HEK293T (cell line): ENCODE results near the gene MOCS3.

Experiments used
- CTCF ChIA-PET: fragments of 350-600 bp; formaldehyde crosslinking; extraction: SDS; loops from one replicate; lab custom pipeline; 2021; ENCODE audit warnings: antibody characterized with exemption, inconsistent platforms; lab: Yijun Ruan, JAX
- POLR2A ChIA-PET: fragments of 350-600 bp; formaldehyde crosslinking; extraction: SDS; loops from one replicate; lab custom pipeline; 2020; ENCODE audit warnings: antibody characterized with exemption, inconsistent platforms; lab: Yijun Ruan, JAX
- DNase-seq: peaks from one replicate; pipeline ENCODE4 v3.0.0; 2012; ENCODE audit warnings: mixed read lengths; ENCODE audit errors: extremely low spot score
- ARNT ChIP-seq: fragments of 450-650 bp; IDR thresholded peaks from 2 replicates; pipeline ENCODE4 v1.6.1; 2017; ENCODE audit warnings: mild to moderate bottlenecking
- BHLHE40 ChIP-seq: fragments of 450-650 bp; IDR thresholded peaks from 2 replicates; pipeline ENCODE4 v1.6.1; 2016; ENCODE audit warnings: mild to moderate bottlenecking, moderate library complexity, borderline replicate concordance
- CTBP1 ChIP-seq: fragments of 450-650 bp; IDR thresholded peaks from 2 replicates; pipeline ENCODE4 v1.6.1; 2016; ENCODE audit warnings: borderline replicate concordance
- ELF4 ChIP-seq: fragments of 450-650 bp; IDR thresholded peaks from 2 replicates; pipeline ENCODE4 v1.6.1; 2017; ENCODE audit warnings: antibody characterized with exemption
- FOXA1 ChIP-seq: fragments of 450-650 bp; IDR thresholded peaks from 2 replicates; pipeline ENCODE4 v1.6.1; 2016; ENCODE audit warnings: mild to moderate bottlenecking
- FOXK2 ChIP-seq: fragments of 450-650 bp; IDR thresholded peaks from 2 replicates; pipeline ENCODE4 v1.6.1; 2016; ENCODE audit warnings: mild to moderate bottlenecking
- FOXM1 ChIP-seq: fragments of 450-650 bp; IDR thresholded peaks from 2 replicates; pipeline ENCODE4 v1.6.1; 2017; ENCODE audit warnings: mild to moderate bottlenecking, borderline replicate concordance
- HDGF ChIP-seq: fragments of 450-650 bp; IDR thresholded peaks from 2 replicates; pipeline ENCODE4 v1.6.1; 2017; ENCODE audit warnings: antibody characterized with exemption, borderline replicate concordance
- L3MBTL2 ChIP-seq: fragments of 450-650 bp; conservative IDR thresholded peaks from 2 replicates; pipeline ENCODE4 v1.6.1; 2016; ENCODE audit warnings: mild to moderate bottlenecking
- LEF1 ChIP-seq: fragments of 450-650 bp; IDR thresholded peaks from 2 replicates; pipeline ENCODE4 v1.6.1; 2017; ENCODE audit warnings: mild to moderate bottlenecking, borderline replicate concordance
- NFRKB ChIP-seq: fragments of 450-650 bp; IDR thresholded peaks from 2 replicates; pipeline ENCODE4 v1.6.1; 2016; ENCODE audit warnings: mild to moderate bottlenecking, moderate library complexity
- PKNOX1 ChIP-seq: fragments of 450-650 bp; IDR thresholded peaks from 2 replicates; pipeline ENCODE4 v1.6.1; 2016
- SP1 ChIP-seq: fragments of 450-650 bp; IDR thresholded peaks from 2 replicates; pipeline ENCODE4 v1.6.1; 2017
- SUZ12 ChIP-seq: fragments of 450-650 bp; IDR thresholded peaks from 2 replicates; pipeline ENCODE4 v1.6.1; 2016; ENCODE audit warnings: mild to moderate bottlenecking
- TARDBP ChIP-seq: fragments of 450-650 bp; IDR thresholded peaks from 2 replicates; pipeline ENCODE4 v1.6.1; 2016
- ZNF384 ChIP-seq: fragments of 450-650 bp; IDR thresholded peaks from 2 replicates; pipeline ENCODE4 v1.6.1; 2016

Gene MOCS3

GRCh38 chr20:50921803-50922501 is 36.7 kb upstream of the MOCS3 start:
- DNase-seq: no peak
- CTCF ChIA-PET: no interaction called here
- POLR2A ChIA-PET: interaction anchor here (1.1 kb wide), 1 partner anchor 10 kb away, joined by 4 read pairs; the partner anchor contains the start of gene ADNP
- no peak for TF ChIP-seq HDGF
- no peak for TF ChIP-seq ARNT
- TF ChIP-seq BHLHE40: no peak
- TF ChIP-seq ZNF384: no peak
- TF ChIP-seq SP1: no peak
- no peak for TF ChIP-seq SUZ12

- no peak for TF ChIP-seq L3MBTL2
- TF ChIP-seq PKNOX1: no peak
- no peak for TF ChIP-seq TARDBP
- no peak for TF ChIP-seq FOXK2
- no peak for TF ChIP-seq FOXM1
- TF ChIP-seq BHLHE40: no peak
- TF ChIP-seq ZNF384: no peak
- TF ChIP-seq CTBP1: no peak
- TF ChIP-seq SUZ12: no peak
- no peak for TF ChIP-seq HDGF
- no peak for TF ChIP-seq NFRKB
- no peak for TF ChIP-seq ELF4
- no peak for TF ChIP-seq FOXA1
- TF ChIP-seq LEF1: no peak
- no peak for TF ChIP-seq ARNT
- TF ChIP-seq SP1: no peak
- ChIA-PET CTCF (interaction anchor here (0.6 kb wide), 1 partner anchor 168 kb away, joined by 3 read pairs; no protein-coding TSS in a partner anchor), POLR2A (no interaction called here)
- DNase-seq: no peak
Observed at GRCh38 chr20:50924261-50924920, 34.2 kb upstream of the MOCS3 start.

- TF ChIP-seq FOXK2 (no peak), HDGF (no peak), LEF1 (no peak), FOXA1 (no peak), BHLHE40 (no peak), NFRKB (no peak), FOXM1 (no peak), SUZ12 (no peak), ARNT (no peak), ELF4 (no peak), TARDBP (no peak), SP1 (no peak), CTBP1 (no peak), PKNOX1 (no peak)
- ChIA-PET POLR2A (no interaction called here), CTCF (interaction anchor here (1.6 kb wide), 1 partner anchor 132 kb away, joined by 4 read pairs; the partner anchor contains the start of gene BCAS4)
- DNase-seq: no peak
Observed at GRCh38 chr20:50926530-50926929, 32.1 kb upstream of the MOCS3 start.

GRCh38 chr20:50928469-50928868 is 30.1 kb upstream of the MOCS3 start:
- POLR2A ChIA-PET: no interaction called here
- CTCF ChIA-PET: interaction anchor here (0.9 kb wide), 1 partner anchor 138 kb away, joined by 4 read pairs; no protein-coding TSS in a partner anchor
- no peak for DNase-seq
- no peak for TF ChIP-seq FOXK2
- TF ChIP-seq FOXA1: no peak
- no peak for TF ChIP-seq BHLHE40
- TF ChIP-seq HDGF: no peak
- TF ChIP-seq ARNT: no peak
- no peak for TF ChIP-seq SP1
- TF ChIP-seq TARDBP: no peak
- no peak for TF ChIP-seq SUZ12
- no peak for TF ChIP-seq NFRKB
- no peak for TF ChIP-seq FOXM1
- no peak for TF ChIP-seq L3MBTL2
- TF ChIP-seq PKNOX1: no peak
- no peak for TF ChIP-seq CTBP1

- POLR2A ChIA-PET: interaction anchor here (0.8 to 3.8 kb wide), 4 partner anchors 29 to 139 kb away, joined by 3 to 26 read pairs (median 4); partner anchors contain the start of genes DPM1 and MOCS3
- TF ChIP-seq BHLHE40 (no peak), LEF1 (no peak; the same call in 1 of the 2 replicates), CTBP1 (0 out of 2 replicates have a peak, but pooled peaks have one; percentile 26), PKNOX1 (peak; percentile 13; the same call in 1 of the 2 replicates)
- CTCF ChIA-PET: interaction anchor here (0.5 to 1.8 kb wide), 17 partner anchors 9 to 769 kb away, joined by 3 to 15 read pairs (median 4); partner anchors contain the start of gene BCAS4
- DNase-seq: peak; percentile 85
Observed at GRCh38 chr20:50929299-50930138, 29.1 kb upstream of the MOCS3 start.
